GM12891 (cell line): ENCODE results near the gene LAMTOR4.

Experiments
- PAX5 ChIP-seq: IDR thresholded peaks from 2 replicates; pipeline ENCODE4 v1.6.1; 2011; ENCODE audit warnings: low read length, moderate library complexity, mild to moderate bottlenecking; ENCODE audit not compliant: insufficient read depth, severe bottlenecking
- POLR2A ChIP-seq: IDR thresholded peaks from 2 replicates; pipeline ENCODE4 v1.6.1; 2011; ENCODE audit warnings: low read depth, low read length, control low read depth
- POLR2AphosphoS5 ChIP-seq: IDR thresholded peaks from 2 replicates; pipeline ENCODE4 v1.6.1; 2011; ENCODE audit warnings: low read depth, low read length, control low read depth
- POU2F2 ChIP-seq: IDR thresholded peaks from 2 replicates; pipeline ENCODE4 v1.6.1; 2011; ENCODE audit warnings: low read depth, mild to moderate bottlenecking, control low read depth, low read length, moderate library complexity
- SPI1 ChIP-seq: IDR thresholded peaks from 2 replicates; pipeline ENCODE4 v1.6.1; 2011; ENCODE audit warnings: low read depth, low read length, control low read depth
- TAF1 ChIP-seq: IDR thresholded peaks from 2 replicates; pipeline ENCODE4 v1.6.1; 2011; ENCODE audit warnings: low read depth, low read length, control low read depth

- TF ChIP-seq POLR2A (no peak), TAF1 (no peak), POLR2AphosphoS5 (no peak), PAX5 (no peak), SPI1 (no peak), POU2F2 (no peak)
Measured at GRCh38 chr7:100107890-100108289, 40.8 kb upstream of the LAMTOR4 start.
